ENCODE data around the gene CEP295NL.
A peak's percentile ranks its signal among the peaks of the same experiment; 100 is the strongest.

The CEP295NL gene

GRCh38 chr17:78888941-78889518 lies 14.0 kb downstream of the CEP295NL start:
- H3K27ac ChIP-seq (ENCODE audit: low read length), result peak overlapping the region; percentile 97
- H3K9ac ChIP-seq (ENCODE audit: low read length), result peak overlapping the region; percentile 86
- H3K79me2 ChIP-seq (ENCODE audit: low read length), result peaks cover 82% of the 10 kb centered on the region

GRCh38 chr17:78886954-78887353 lies 16.0 kb downstream of the CEP295NL start:
- Histone ChIP-seq H3K27ac (ENCODE audit: low read length) (no peak overlapping the region), H3K27me3 (replicated peaks; ENCODE audit: insufficient read depth, low read length) (no peaks in the 10 kb centered on the region), H3K79me2 (ENCODE audit: low read length) (peaks cover 82% of the 10 kb centered on the region), H3K4me3 (ENCODE audit: low read length) (no peak overlapping the region), H3K9ac (ENCODE audit: low read length) (no peak overlapping the region), H3K9me2 (replicated peaks; ENCODE audit: insufficient read depth, low read length) (no peaks in the 10 kb centered on the region), H3K9me3 (replicated peaks; ENCODE audit: insufficient read depth, low read length) (no peaks in the 10 kb centered on the region), H3K4me1 (ENCODE audit: low read length) (peaks cover 26% of the 10 kb centered on the region), H4K20me1 (ENCODE audit: insufficient read depth, low read length) (no peaks in the 10 kb centered on the region), H3K4me2 (ENCODE audit: low read depth, low read length) (no peak overlapping the region), H3F3A (ENCODE audit: insufficient read depth, low read length) (peaks cover 34% of the 10 kb centered on the region), H2AFZ (ENCODE audit: low read length) (no peak overlapping the region), H3K36me3 (replicated peaks; ENCODE audit: insufficient read depth, low read length) (no peaks in the 10 kb centered on the region)
- no peak for DNase-seq
- TF ChIP-seq CTCF (IDR thresholded peaks at IDR 0.05; ENCODE audit: low read length) (no peak), EZH2phosphoT487 (IDR thresholded peaks at IDR 0.05; ENCODE audit: low read length) (no peak), EZH2 (optimal IDR thresholded peaks at IDR 0.05; ENCODE audit: low read depth, low read length) (no peak)

More at GRCh38 chr17:78888941-78889518, 14.0 kb downstream of the CEP295NL start:
- Histone ChIP-seq H3K9me3 (replicated peaks; ENCODE audit: insufficient read depth, low read length) (no peaks in the 10 kb centered on the region), H4K20me1 (ENCODE audit: insufficient read depth, low read length) (no peaks in the 10 kb centered on the region), H3K9me2 (replicated peaks; ENCODE audit: insufficient read depth, low read length) (no peaks in the 10 kb centered on the region), H3K4me2 (ENCODE audit: low read depth, low read length) (peak overlapping the region; percentile 84), H2AFZ (ENCODE audit: low read length) (no peak overlapping the region), H3K4me1 (ENCODE audit: low read length) (peaks cover 46% of the 10 kb centered on the region), H3F3A (ENCODE audit: insufficient read depth, low read length) (peaks cover 48% of the 10 kb centered on the region), H3K36me3 (replicated peaks; ENCODE audit: insufficient read depth, low read length) (no peaks in the 10 kb centered on the region), H3K27me3 (replicated peaks; ENCODE audit: insufficient read depth, low read length) (no peaks in the 10 kb centered on the region), H3K4me3 (ENCODE audit: low read length) (peak overlapping the region; percentile 37)
- DNase-seq, result peak; percentile 71
- TF ChIP-seq CTCF (IDR thresholded peaks at IDR 0.05; ENCODE audit: low read length), result no peak
- TF ChIP-seq EZH2 (optimal IDR thresholded peaks at IDR 0.05; ENCODE audit: low read depth, low read length), result no peak
- no peak for TF ChIP-seq EZH2phosphoT487 (IDR thresholded peaks at IDR 0.05; ENCODE audit: low read length)

- H3K27ac ChIP-seq (ENCODE audit: low read length), result no peak overlapping the region
- no peak for DNase-seq
- H3K9ac ChIP-seq (ENCODE audit: low read length), result no peak overlapping the region
- peaks cover 24% of the 10 kb centered on the region for H3F3A ChIP-seq (ENCODE audit: insufficient read depth, low read length)
- H3K4me2 ChIP-seq (ENCODE audit: low read depth, low read length), result no peak overlapping the region
- H4K20me1 ChIP-seq (ENCODE audit: insufficient read depth, low read length), result no peaks in the 10 kb centered on the region
- H3K36me3 ChIP-seq (replicated peaks; ENCODE audit: insufficient read depth, low read length), result no peaks in the 10 kb centered on the region
- H3K79me2 ChIP-seq (ENCODE audit: low read length), result peaks cover 83% of the 10 kb centered on the region
- no peaks in the 10 kb centered on the region for H3K27me3 ChIP-seq (replicated peaks; ENCODE audit: insufficient read depth, low read length)
- no peak overlapping the region for H3K4me3 ChIP-seq (ENCODE audit: low read length)
- H2AFZ ChIP-seq (ENCODE audit: low read length), result no peak overlapping the region
- peaks cover 16% of the 10 kb centered on the region for H3K4me1 ChIP-seq (ENCODE audit: low read length)
- no peak for TF ChIP-seq CTCF (IDR thresholded peaks at IDR 0.05; ENCODE audit: low read length)
- TF ChIP-seq EZH2 (optimal IDR thresholded peaks at IDR 0.05; ENCODE audit: low read depth, low read length), result no peak
- no peak for TF ChIP-seq EZH2phosphoT487 (IDR thresholded peaks at IDR 0.05; ENCODE audit: low read length)
- H3K9me3 ChIP-seq (replicated peaks; ENCODE audit: insufficient read depth, low read length), result no peaks in the 10 kb centered on the region
- H3K9me2 ChIP-seq (replicated peaks; ENCODE audit: insufficient read depth, low read length), result no peaks in the 10 kb centered on the region
Measured at GRCh38 chr17:78885956-78886355, 17.0 kb downstream of the CEP295NL start.

Data from MM.1S (cell line).